Measurements from ENCODE around the gene NDOR1. TPM values are rescaled to one million over a fixed set of nuclear protein-coding genes. Genes with fewer than 3 reads are reported as not detected.

The NDOR1 gene
- polyA plus RNA-seq, 2 of the 4 experiments (the other 2 are of a cell fraction) = 5.6 to 19.5 TPM

DNA sequence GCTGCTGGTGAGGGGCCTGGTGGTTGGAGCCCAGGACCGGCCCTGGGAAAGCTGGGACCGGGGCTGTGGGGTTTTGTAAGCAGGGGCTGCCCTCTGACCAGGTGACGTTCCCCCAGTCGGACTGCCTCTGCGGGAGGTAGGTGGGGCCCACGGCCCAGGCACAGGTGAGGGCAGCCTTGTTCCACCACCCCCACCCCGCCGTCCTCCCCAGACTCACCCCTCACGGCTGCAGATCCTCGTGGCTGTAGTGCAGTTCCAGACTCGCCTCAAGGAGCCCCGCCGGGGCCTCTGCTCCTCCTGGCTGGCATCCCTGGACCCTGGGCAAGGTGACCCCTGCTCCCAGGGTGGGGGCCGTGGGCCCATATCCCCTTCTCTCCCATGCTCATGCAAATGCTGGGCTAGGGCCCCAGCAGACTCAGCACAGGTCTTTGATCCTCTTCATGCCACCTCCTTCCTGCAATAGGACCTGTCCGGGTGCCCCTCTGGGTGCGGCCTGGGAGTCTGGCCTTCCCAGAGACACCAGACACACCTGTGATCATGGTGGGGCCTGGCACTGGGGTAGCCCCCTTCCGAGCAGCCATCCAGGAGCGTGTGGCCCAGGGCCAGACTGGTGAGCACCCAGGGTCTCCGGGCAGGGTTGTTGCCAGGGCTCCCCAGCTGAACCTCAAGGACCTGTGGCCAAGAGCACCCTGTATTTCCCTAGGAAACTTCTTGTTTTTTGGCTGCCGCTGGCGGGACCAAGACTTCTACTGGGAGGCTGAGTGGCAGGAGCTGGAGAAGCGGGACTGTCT lies 9.9 kb downstream of the NDOR1 start:
- POLR2A ChIA-PET = no interaction called here
- CTCF ChIA-PET = interaction anchor here (0.9 to 9.9 kb wide), 8 partner anchors 7 to 186 kb away, joined by 3 to 71 read pairs (median 5); partner anchors contain the start of genes CYSRT1, RNF224, TPRN and TUBB4B

DNA sequence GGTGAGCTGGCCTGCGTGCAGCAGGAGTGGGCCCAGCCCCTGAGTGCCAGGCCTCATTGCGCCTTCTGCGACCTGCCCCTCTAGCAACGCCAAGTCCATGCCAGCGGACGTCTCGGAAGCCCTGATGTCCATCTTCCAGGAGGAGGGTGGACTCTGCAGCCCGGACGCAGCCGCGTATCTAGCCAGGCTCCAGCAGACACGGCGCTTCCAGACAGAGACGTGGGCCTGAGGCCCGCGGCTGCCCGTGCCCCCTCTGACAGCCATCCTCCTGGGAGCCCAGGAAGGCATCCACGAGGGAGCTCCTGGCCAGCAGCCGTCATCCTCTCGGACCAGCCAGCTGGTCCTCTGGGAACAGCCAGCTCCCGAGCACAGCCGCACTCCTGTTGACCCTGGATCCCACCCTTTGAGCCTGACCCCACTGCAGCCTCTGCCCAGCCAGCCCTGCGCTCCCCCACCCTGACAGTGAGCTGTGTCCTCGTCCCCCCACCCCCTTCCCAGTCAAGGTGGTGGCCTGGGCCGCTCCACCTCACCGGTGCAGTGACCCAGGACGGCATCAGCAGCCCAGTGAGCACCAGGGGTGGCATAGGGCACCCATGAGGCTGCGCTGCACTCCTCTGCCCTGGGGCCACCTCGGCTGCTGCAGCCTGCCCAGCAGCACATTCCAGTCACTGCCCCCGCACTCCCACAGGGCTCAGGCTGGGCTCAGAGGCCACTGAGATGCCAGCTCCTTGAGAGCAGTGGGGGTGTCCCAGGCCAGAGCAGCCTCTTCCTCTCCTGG lies 10.9 kb downstream of the NDOR1 start:
- H3K4me2 ChIP-seq = no peak overlapping the region
- ChIA-PET POLR2A (interaction anchor here (1.1 kb wide), 1 partner anchor 16 kb away, joined by 3 read pairs; the partner anchor contains the start of gene TPRN), CTCF (interaction anchor here (0.8 to 9.9 kb wide), 12 partner anchors 8 to 187 kb away, joined by 3 to 71 read pairs (median 4); partner anchors contain the start of genes RNF224, SSNA1 and TUBB4B)
- DNase-seq (ENCODE audit: low read depth in 1 of 2, low spot score in 1 of 2) (no peak), ATAC-seq (no peak), FAIRE-seq (no peak)
- H3K4me1 ChIP-seq = peaks cover 27% of the 10 kb centered on the region
- 95% methylated on average over 25 of the region's 30 CpGs for WGBS (ENCODE audit: missing lambda C conversion rate)
- H3K9me3 ChIP-seq = no peaks in the 10 kb centered on the region
- no peak overlapping the region for H3K27ac ChIP-seq
- no peak overlapping the region for H3K4me3 ChIP-seq
- TF ChIP-seq POLR2A (IDR thresholded peaks at IDR 0.05; ENCODE audit: low read length) (no peak), HMGXB4 (CRISPR knock-in tag; IDR thresholded peaks at IDR 0.05; ENCODE audit: borderline replicate concordance) (no peak), TFCP2L1 (CRISPR knock-in tag; IDR thresholded peaks at IDR 0.05) (no peak), ZSCAN20 (CRISPR knock-in tag; IDR thresholded peaks at IDR 0.05) (no peak), RNF2 (IDR thresholded peaks at IDR 0.05; ENCODE audit: borderline replicate concordance, low read depth) (no peak), PHF8 (IDR thresholded peaks at IDR 0.05; ENCODE audit: borderline replicate concordance, low read depth) (no peak), HOXB5 (CRISPR knock-in tag; IDR thresholded peaks at IDR 0.05) (no peak), SMC3 (IDR thresholded peaks at IDR 0.05) (no peak)
- TF ChIP-seq, protein P1, sequence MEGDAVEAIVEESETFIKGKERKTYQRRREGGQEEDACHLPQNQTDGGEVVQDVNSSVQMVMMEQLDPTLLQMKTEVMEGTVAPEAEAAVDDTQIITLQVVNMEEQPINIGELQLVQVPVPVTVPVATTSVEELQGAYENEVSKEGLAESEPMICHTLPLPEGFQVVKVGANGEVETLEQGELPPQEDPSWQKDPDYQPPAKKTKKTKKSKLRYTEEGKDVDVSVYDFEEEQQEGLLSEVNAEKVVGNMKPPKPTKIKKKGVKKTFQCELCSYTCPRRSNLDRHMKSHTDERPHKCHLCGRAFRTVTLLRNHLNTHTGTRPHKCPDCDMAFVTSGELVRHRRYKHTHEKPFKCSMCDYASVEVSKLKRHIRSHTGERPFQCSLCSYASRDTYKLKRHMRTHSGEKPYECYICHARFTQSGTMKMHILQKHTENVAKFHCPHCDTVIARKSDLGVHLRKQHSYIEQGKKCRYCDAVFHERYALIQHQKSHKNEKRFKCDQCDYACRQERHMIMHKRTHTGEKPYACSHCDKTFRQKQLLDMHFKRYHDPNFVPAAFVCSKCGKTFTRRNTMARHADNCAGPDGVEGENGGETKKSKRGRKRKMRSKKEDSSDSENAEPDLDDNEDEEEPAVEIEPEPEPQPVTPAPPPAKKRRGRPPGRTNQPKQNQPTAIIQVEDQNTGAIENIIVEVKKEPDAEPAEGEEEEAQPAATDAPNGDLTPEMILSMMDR (IDR thresholded peaks at IDR 0.05) = no peak
- TF ChIP-seq, protein P2, sequence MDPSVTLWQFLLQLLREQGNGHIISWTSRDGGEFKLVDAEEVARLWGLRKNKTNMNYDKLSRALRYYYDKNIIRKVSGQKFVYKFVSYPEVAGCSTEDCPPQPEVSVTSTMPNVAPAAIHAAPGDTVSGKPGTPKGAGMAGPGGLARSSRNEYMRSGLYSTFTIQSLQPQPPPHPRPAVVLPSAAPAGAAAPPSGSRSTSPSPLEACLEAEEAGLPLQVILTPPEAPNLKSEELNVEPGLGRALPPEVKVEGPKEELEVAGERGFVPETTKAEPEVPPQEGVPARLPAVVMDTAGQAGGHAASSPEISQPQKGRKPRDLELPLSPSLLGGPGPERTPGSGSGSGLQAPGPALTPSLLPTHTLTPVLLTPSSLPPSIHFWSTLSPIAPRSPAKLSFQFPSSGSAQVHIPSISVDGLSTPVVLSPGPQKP (IDR thresholded peaks at IDR 0.05; ENCODE audit: low read depth, low read length) = no peak

More for the DNA sequence above, 9.9 kb downstream of the NDOR1 start:
- TF ChIP-seq CBX8 (IDR thresholded peaks at IDR 0.05) (no peak), ZFP36 (IDR thresholded peaks at IDR 0.05; ENCODE audit: borderline replicate concordance, partially characterized antibody) (no peak), NPAS2 (CRISPR knock-in tag; IDR thresholded peaks at IDR 0.05; ENCODE audit: borderline replicate concordance) (no peak), RARB (CRISPR knock-in tag; IDR thresholded peaks at IDR 0.05) (no peak), CHD4 (IDR thresholded peaks at IDR 0.05; ENCODE audit: borderline replicate concordance) (no peak), CEBPB (IDR thresholded peaks at IDR 0.05) (no peak), HES2 (IDR thresholded peaks at IDR 0.05) (no peak), USF2 (IDR thresholded peaks at IDR 0.05) (no peak), MAZ (IDR thresholded peaks at IDR 0.05; ENCODE audit: borderline replicate concordance, low read depth, low read length) (no peak), FOSB (CRISPR knock-in tag; IDR thresholded peaks at IDR 0.05) (no peak), TP53 (CRISPR knock-in tag; IDR thresholded peaks at IDR 0.05) (no peak), HOXA7 (CRISPR knock-in tag; IDR thresholded peaks at IDR 0.05) (no peak)
- TF ChIP-seq, protein P2 (IDR thresholded peaks at IDR 0.05; ENCODE audit: low read depth, low read length) = no peak
- TF ChIP-seq, protein P3, sequence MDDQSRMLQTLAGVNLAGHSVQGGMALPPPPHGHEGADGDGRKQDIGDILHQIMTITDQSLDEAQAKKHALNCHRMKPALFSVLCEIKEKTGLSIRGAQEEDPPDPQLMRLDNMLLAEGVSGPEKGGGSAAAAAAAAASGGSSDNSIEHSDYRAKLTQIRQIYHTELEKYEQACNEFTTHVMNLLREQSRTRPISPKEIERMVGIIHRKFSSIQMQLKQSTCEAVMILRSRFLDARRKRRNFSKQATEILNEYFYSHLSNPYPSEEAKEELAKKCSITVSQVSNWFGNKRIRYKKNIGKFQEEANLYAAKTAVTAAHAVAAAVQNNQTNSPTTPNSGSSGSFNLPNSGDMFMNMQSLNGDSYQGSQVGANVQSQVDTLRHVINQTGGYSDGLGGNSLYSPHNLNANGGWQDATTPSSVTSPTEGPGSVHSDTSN (IDR thresholded peaks at IDR 0.05) = no peak
- TF ChIP-seq, protein P1 (IDR thresholded peaks at IDR 0.05) = no peak
- DNase-seq (ENCODE audit: low read depth in 1 of 2, low spot score in 1 of 2) (no peak), FAIRE-seq (no peak), ATAC-seq (no peak)
- H3K4me1 ChIP-seq = peaks cover 26% of the 10 kb centered on the region
- no peak overlapping the region for H3K4me2 ChIP-seq
- no peaks in the 10 kb centered on the region for H3K9me3 ChIP-seq
- WGBS (ENCODE audit: missing lambda C conversion rate) = 92% methylated on average over 10 of the region's 22 CpGs
- H3K4me3 ChIP-seq = no peak overlapping the region
- no peak overlapping the region for H3K27ac ChIP-seq
